GM19463 (cell line): Measurements from ENCODE around the gene RPS17.
A peak's percentile ranks its signal among the peaks of the same experiment; 100 is the strongest.
"Not testable (repeated sequence)": the region's sequence is repeated elsewhere in the genome, so short reads cannot be mapped to it uniquely, and the experiment has no call there.

Experiments used
- ATAC-seq: cut with Tn5 transposase; IDR thresholded peaks from one replicate; pipeline ENCODE4 v1.9.1; 2021; ENCODE audit warnings: mild to moderate bottlenecking, moderate library complexity; ENCODE audit not compliant: unreplicated experiment

The RPS17 gene

GRCh38 chr15:82548700-82549099 is 8.4 kb upstream of the RPS17 start:
- peak; percentile 33 for ATAC-seq

- no peak for ATAC-seq
Observed at GRCh38 chr15:82545478-82545877, 5.2 kb upstream of the RPS17 start.

- no peak for ATAC-seq
Observed at GRCh38 chr15:82545002-82545401, 4.7 kb upstream of the RPS17 start.

- ATAC-seq, result no peak
Observed at GRCh38 chr15:82544431-82544830, 4.2 kb upstream of the RPS17 start.

- no peak for ATAC-seq
Observed at GRCh38 chr15:82543160-82543559, 2.9 kb upstream of the RPS17 start.

- no peak for ATAC-seq
Observed at GRCh38 chr15:82540984-82541431, 751 bp upstream of the RPS17 start.

GRCh38 chr15:82539691-82540054 is 584 bp downstream of the RPS17 start:
- no peak for ATAC-seq

- no peak for ATAC-seq
Observed at GRCh38 chr15:82538961-82539690, 1.1 kb downstream of the RPS17 start.

- no peak for ATAC-seq
Observed at GRCh38 chr15:82537351-82537908, 2.8 kb downstream of the RPS17 start.

- no peak for ATAC-seq
Observed at GRCh38 chr15:82536409-82537350, 3.6 kb downstream of the RPS17 start.

GRCh38 chr15:82535566-82536408 is 4.5 kb downstream of the RPS17 start:
- ATAC-seq, result no peak

- ATAC-seq, result not testable (repeated sequence)
Observed at GRCh38 chr15:82535151-82535550, 5.1 kb downstream of the RPS17 start.

GRCh38 chr15:82534457-82534861 is 5.8 kb downstream of the RPS17 start:
- ATAC-seq, result not testable (repeated sequence)

GRCh38 chr15:82533801-82534200 is 6.5 kb downstream of the RPS17 start:
- no peak for ATAC-seq

- ATAC-seq, result no peak
Observed at GRCh38 chr15:82532991-82533481, 7.2 kb downstream of the RPS17 start.

- no peak for ATAC-seq
Observed at GRCh38 chr15:82532383-82532990, 7.8 kb downstream of the RPS17 start.

GRCh38 chr15:82531496-82532382 is 8.5 kb downstream of the RPS17 start:
- no peak for ATAC-seq

GRCh38 chr15:82530606-82531379 is 9.5 kb downstream of the RPS17 start:
- ATAC-seq, result peak; percentile 87
